Urinary bladder (tissue), 4 donors: ENCODE results near the gene MLLT3. TPM values are rescaled to one million over a fixed set of nuclear protein-coding genes. Genes with fewer than 3 reads are reported as not detected.

Experiments used
- DNase-seq: peaks from one replicate; pipeline ENCODE4 v3.0.0-alpha.2; 2015; ENCODE audit errors: extremely low spot score
- H3K27ac ChIP-seq: one replicate; pipeline ENCODE4 v1.5.1; 2013; ENCODE audit warnings: low read depth, mild to moderate bottlenecking, moderate library complexity
- H3K36me3 ChIP-seq: one replicate; pipeline ENCODE4 v1.6.1; 2013; ENCODE audit warnings: mild to moderate bottlenecking, moderate library complexity; ENCODE audit not compliant: insufficient read depth
- H3K4me1 ChIP-seq: one replicate; pipeline ENCODE4 v1.6.1; 2013; ENCODE audit warnings: mild to moderate bottlenecking, moderate library complexity; ENCODE audit not compliant: insufficient read depth
- H3K4me3 ChIP-seq: one replicate; pipeline ENCODE4 v1.5.1; 2013; ENCODE audit warnings: low read depth, low read length
- WGBS: extraction: QIAGEN DNeasy Blood & Tissue Kit; methylation state at CpG from one replicate; pipeline ENCODE4 v1.1.7; 2013; 5-methylcytosine and 5-hydroxymethylcytosine counted together
- polyA plus RNA-seq: library from polyadenylated mRNA; stranded (reverse); fragments of 200-250 nt; gene quantifications from one replicate; pipeline ENCODE4 v1.2.3, GENCODE V29; 2013
- total RNA-seq: library from RNA; depleted of rRNA; stranded (reverse); fragments of >200 nt; gene quantifications from one replicate; pipeline ENCODE4 v1.2.3, GENCODE V29; 2014
- donor health status: healthy with polysubstance abuse.
- donor health status: healthy.

The MLLT3 gene
- total and polyA plus RNA-seq, 2 donors: 14.5 to 39.4 TPM

- no peak overlapping the region for H3K27ac ChIP-seq
- H3K36me3 ChIP-seq: no peaks in the 10 kb centered on the region
- no peaks in the 10 kb centered on the region for H3K4me1 ChIP-seq
- no peak for DNase-seq
- 75% methylated on average over 3 of the region's 3 CpGs for WGBS
- no peak overlapping the region for H3K4me3 ChIP-seq
These were observed 243.4 kb downstream of the MLLT3 start for GRCh38 chr9:20378851-20379250.

GRCh38 chr9:20377790-20378189 lies 244.5 kb downstream of the MLLT3 start:
- DNase-seq: no peak
- H3K4me3 ChIP-seq: no peak overlapping the region
- no peaks in the 10 kb centered on the region for H3K4me1 ChIP-seq
- H3K36me3 ChIP-seq: no peaks in the 10 kb centered on the region
- H3K27ac ChIP-seq: no peak overlapping the region

- DNase-seq: no peak
- WGBS: 67% methylated on average over 4 of the region's 4 CpGs
- no peak overlapping the region for H3K27ac ChIP-seq
- H3K36me3 ChIP-seq: no peaks in the 10 kb centered on the region
- no peak overlapping the region for H3K4me3 ChIP-seq
- no peaks in the 10 kb centered on the region for H3K4me1 ChIP-seq
These were observed 245.4 kb downstream of the MLLT3 start for GRCh38 chr9:20376731-20377375.

- H3K27ac ChIP-seq: no peak overlapping the region
- no peaks in the 10 kb centered on the region for H3K4me1 ChIP-seq
- H3K4me3 ChIP-seq: no peak overlapping the region
- no peaks in the 10 kb centered on the region for H3K36me3 ChIP-seq
- DNase-seq: no peak
- WGBS: 91% methylated on average over 4 of the region's 4 CpGs
These were observed 246.3 kb downstream of the MLLT3 start for GRCh38 chr9:20376042-20376441.

GRCh38 chr9:20373263-20373662 lies 249.0 kb downstream of the MLLT3 start:
- no peak for DNase-seq
- no peaks in the 10 kb centered on the region for H3K36me3 ChIP-seq
- no peak overlapping the region for H3K27ac ChIP-seq
- no peak overlapping the region for H3K4me3 ChIP-seq
- WGBS: 94% methylated on average over 1 of the region's 1 CpG
- H3K4me1 ChIP-seq: no peaks in the 10 kb centered on the region

- H3K4me1 ChIP-seq: no peaks in the 10 kb centered on the region
- no peak overlapping the region for H3K27ac ChIP-seq
- H3K4me3 ChIP-seq: no peak overlapping the region
- WGBS: 97% methylated on average over 1 of the region's 1 CpG
- no peaks in the 10 kb centered on the region for H3K36me3 ChIP-seq
- no peak for DNase-seq
These were observed 252.9 kb downstream of the MLLT3 start for GRCh38 chr9:20369391-20369790.

- 98% methylated on average over 3 of the region's 3 CpGs for WGBS
- no peaks in the 10 kb centered on the region for H3K4me1 ChIP-seq
- H3K27ac ChIP-seq: no peak overlapping the region
- no peak overlapping the region for H3K4me3 ChIP-seq
- H3K36me3 ChIP-seq: no peaks in the 10 kb centered on the region
- no peak for DNase-seq
These were observed 254.4 kb downstream of the MLLT3 start for GRCh38 chr9:20367855-20368254.

- no peak for DNase-seq
- Histone ChIP-seq H3K36me3 (no peaks in the 10 kb centered on the region), H3K4me3 (no peak overlapping the region), H3K4me1 (no peaks in the 10 kb centered on the region), H3K27ac (no peak overlapping the region)
- 81% methylated on average over 3 of the region's 3 CpGs for WGBS
These were observed 257.3 kb downstream of the MLLT3 start for GRCh38 chr9:20364959-20365358.

- no peak overlapping the region for H3K27ac ChIP-seq
- WGBS: 87% methylated on average over 4 of the region's 4 CpGs
- H3K36me3 ChIP-seq: no peaks in the 10 kb centered on the region
- no peak for DNase-seq
- H3K4me1 ChIP-seq: no peaks in the 10 kb centered on the region
- H3K4me3 ChIP-seq: no peak overlapping the region
These were observed 259.1 kb downstream of the MLLT3 start for GRCh38 chr9:20363233-20363632.

- H3K36me3 ChIP-seq: no peaks in the 10 kb centered on the region
- no peak overlapping the region for H3K27ac ChIP-seq
- H3K4me3 ChIP-seq: no peak overlapping the region
- DNase-seq: no peak
- WGBS: 90% methylated on average over 3 of the region's 3 CpGs
- H3K4me1 ChIP-seq: no peaks in the 10 kb centered on the region
These were observed 260.4 kb downstream of the MLLT3 start for GRCh38 chr9:20361656-20362570.

GRCh38 chr9:20361229-20361628 lies 261.1 kb downstream of the MLLT3 start:
- Histone ChIP-seq H3K36me3 (no peaks in the 10 kb centered on the region), H3K27ac (no peak overlapping the region), H3K4me1 (no peaks in the 10 kb centered on the region), H3K4me3 (no peak overlapping the region)
- DNase-seq: no peak
- WGBS: 96% methylated on average over 5 of the region's 5 CpGs

GRCh38 chr9:20358207-20358606 lies 264.1 kb downstream of the MLLT3 start:
- Histone ChIP-seq H3K4me3 (no peak overlapping the region), H3K27ac (no peak overlapping the region), H3K36me3 (no peaks in the 10 kb centered on the region), H3K4me1 (no peaks in the 10 kb centered on the region)
- no peak for DNase-seq
- 86% methylated on average over 5 of the region's 5 CpGs for WGBS

GRCh38 chr9:20357037-20357432 lies 265.3 kb downstream of the MLLT3 start:
- Histone ChIP-seq H3K27ac (no peak overlapping the region), H3K4me1 (no peaks in the 10 kb centered on the region), H3K4me3 (no peak overlapping the region), H3K36me3 (no peaks in the 10 kb centered on the region)
- 40% methylated on average over 2 of the region's 2 CpGs for WGBS
- no peak for DNase-seq

- WGBS: 8% methylated on average over 10 of the region's 10 CpGs
- Histone ChIP-seq H3K4me1 (no peaks in the 10 kb centered on the region), H3K4me3 (no peak overlapping the region), H3K36me3 (no peaks in the 10 kb centered on the region), H3K27ac (no peak overlapping the region)
- DNase-seq: peak; percentile 80
These were observed 265.8 kb downstream of the MLLT3 start for GRCh38 chr9:20356403-20357036.
